H4 (cell line): Measurements from ENCODE around the gene PKD1L1. TPM values are rescaled to one million over a fixed set of nuclear protein-coding genes. Genes with fewer than 3 reads are reported as not detected.
A peak's percentile ranks its signal among the peaks of the same experiment; 100 is the strongest.
"Not testable (repeated sequence)": the region's sequence is repeated elsewhere in the genome, so short reads cannot be mapped to it uniquely, and the experiment has no call there.

Experiments
- DNase-seq: peaks from one replicate; pipeline ENCODE4 v3.0.0-alpha.2; 2015; ENCODE audit warnings: low spot score
- total RNA-seq: library from RNA; depleted of rRNA; stranded (reverse); fragments of >200 nt; shearing (Covaris generic); gene quantifications from 2 replicates; pipeline ENCODE4 v1.2.3, GENCODE V29; 2014

The PKD1L1 gene
- total RNA-seq, 1 experiment from 2014 or later = 0.02 TPM

GRCh38 chr7:47818796-47819606, 129.3 kb downstream of the PKD1L1 start:
- peak; percentile 92 for DNase-seq

- DNase-seq = no peak
Measured at GRCh38 chr7:47817917-47818316, 130.3 kb downstream of the PKD1L1 start.

GRCh38 chr7:47816647-47817046, 131.6 kb downstream of the PKD1L1 start:
- DNase-seq = no peak

DNA sequence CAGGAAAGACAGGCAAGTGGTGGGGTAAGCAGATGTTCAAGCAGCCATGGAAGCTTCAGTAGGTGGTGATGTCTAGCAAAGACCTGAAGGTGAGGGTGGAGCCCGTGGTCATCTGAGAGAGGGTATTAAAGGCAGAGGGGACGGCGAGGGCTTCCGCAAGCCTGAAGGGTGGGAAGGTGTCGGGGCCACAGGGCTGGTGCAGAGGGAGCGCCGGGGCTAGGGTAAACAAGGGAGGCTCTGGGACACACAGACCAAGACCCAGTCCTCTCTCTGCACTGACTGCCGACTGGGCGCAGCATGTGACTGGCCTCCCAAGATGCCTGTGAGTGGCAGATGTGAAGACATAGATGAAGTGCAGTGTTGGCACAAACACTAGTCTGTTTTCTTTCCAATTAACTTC, 132.4 kb downstream of the PKD1L1 start:
- DNase-seq = no peak

GRCh38 chr7:47814905-47815613, 133.2 kb downstream of the PKD1L1 start:
- no peak for DNase-seq

DNA sequence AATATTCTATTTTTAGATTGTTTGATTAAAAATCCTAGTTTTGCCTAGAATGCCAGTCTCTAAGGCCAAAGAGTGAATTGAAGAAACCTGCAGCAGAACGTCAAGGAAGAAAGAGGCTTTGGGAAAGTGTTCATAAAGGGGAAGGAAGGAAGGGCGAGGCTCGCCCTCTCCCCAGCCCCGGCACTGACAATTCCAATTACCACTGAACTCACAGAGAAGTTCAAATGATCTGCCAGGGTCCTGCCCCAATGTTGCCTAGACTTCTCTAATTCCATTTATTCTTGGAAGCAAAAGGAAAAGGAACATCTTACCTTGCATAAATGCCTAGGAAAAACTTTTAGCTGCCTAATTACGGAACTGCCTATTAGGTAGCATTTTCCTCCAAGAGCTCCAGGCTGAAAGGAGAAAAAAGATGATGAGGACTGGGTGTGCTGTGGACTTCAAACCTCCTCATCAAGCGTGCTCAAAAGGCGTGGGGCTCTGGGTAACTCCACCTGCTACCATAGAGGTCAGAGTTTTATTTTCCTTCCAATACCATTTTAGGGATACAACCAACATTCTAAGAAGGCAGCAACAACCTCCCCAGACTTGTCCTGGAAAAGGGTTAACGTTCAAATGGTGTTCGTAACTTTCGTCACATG, 134.5 kb downstream of the PKD1L1 start:
- no peak for DNase-seq

DNA sequence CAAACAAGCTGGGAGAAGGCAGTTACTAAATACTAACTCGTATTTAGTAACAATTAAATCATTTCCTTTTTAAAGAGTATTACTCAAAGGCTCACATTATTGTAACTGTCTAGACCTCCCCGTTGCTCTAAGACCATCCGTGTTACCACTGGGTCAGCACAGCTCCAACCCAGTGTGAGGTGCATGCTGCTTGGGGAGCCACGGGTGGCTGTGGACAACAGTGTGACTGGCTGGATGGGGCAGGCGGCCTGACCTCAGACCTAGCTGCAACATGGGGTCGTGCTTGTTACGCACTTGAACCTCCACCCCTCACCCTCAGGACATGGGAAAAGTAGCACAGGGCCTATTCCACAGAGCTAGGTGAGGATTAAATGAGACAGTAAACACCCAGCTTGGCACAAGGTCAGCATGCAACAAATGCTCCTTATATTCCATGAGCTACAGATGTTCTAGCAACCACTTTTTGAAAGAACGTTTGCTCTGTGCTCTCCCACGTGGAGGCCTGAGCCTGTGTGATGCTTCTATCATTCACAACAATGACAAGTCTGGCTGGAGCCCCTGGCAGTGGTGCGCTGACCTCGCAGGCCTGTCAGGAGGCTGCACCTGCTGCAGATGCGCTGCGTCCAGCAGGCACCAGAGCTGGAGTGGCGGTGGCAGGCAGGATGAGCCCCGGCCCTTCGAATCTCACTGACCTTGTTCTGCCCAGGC, 135.7 kb downstream of the PKD1L1 start:
- DNase-seq = no peak

- DNase-seq = no peak
Measured at GRCh38 chr7:47811632-47812380, 136.5 kb downstream of the PKD1L1 start.

DNA sequence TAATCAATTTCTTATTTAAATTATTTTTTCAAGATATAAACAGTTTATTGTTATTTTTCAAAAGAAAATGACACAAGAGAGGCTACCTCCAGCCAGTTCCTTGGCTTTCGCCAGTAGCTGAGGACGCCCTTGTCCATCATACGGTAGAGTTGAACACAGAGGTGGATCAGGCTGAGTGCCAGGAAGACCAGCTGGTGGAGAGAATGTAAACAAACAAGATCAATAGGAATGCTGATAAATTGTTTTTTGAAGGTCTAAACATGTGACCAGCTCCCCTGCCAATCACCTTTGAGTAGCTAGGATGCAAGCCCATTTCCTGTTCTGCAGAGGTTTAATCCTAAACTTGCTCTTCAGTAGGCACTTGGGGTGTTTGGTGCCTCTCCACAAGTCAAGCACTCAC, 138.9 kb downstream of the PKD1L1 start:
- DNase-seq = no peak

DNA sequence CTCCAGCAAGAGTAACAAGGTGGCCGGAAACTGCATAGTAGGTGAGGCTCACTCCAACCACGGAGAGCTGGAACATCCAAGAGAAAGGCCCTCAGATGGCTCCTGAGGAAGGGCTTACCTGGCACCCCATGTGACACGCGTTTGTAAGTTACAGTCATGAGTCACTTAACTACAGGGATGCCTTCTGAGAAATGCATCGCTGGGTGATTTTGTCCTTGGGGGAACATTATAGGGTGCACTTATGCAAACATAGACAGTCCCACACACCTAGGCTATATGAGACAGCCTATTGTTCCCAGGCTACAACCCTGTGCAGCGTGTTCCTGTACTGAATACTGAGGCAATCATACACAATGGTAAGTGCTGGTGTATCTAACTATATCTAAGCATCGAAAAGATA, 139.9 kb downstream of the PKD1L1 start:
- DNase-seq = peak; percentile 12

GRCh38 chr7:47807756-47808155, 140.5 kb downstream of the PKD1L1 start:
- peak; percentile 25 for DNase-seq

DNA sequence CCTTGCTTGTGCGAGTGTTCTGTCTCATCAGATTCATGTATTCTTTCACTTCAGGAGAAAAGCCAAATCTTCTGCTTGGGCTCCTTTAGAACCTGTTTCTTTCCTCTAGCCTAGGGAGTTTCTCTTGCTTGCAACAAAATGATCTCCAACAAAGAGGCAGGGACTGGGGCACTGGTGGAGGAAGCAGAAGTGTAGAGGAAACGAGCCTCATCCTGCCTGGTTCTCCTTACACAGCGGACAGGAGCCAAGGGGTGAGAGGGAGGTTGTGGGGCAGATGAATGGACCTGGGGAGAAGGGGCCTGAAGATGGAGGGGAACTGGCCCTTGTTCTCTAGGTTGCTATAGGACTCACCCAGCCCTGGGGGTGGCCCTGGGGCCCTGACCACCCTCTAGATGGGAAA, 141.1 kb downstream of the PKD1L1 start:
- DNase-seq = no peak

GRCh38 chr7:47806701-47807103, 141.6 kb downstream of the PKD1L1 start:
- no peak for DNase-seq

DNA sequence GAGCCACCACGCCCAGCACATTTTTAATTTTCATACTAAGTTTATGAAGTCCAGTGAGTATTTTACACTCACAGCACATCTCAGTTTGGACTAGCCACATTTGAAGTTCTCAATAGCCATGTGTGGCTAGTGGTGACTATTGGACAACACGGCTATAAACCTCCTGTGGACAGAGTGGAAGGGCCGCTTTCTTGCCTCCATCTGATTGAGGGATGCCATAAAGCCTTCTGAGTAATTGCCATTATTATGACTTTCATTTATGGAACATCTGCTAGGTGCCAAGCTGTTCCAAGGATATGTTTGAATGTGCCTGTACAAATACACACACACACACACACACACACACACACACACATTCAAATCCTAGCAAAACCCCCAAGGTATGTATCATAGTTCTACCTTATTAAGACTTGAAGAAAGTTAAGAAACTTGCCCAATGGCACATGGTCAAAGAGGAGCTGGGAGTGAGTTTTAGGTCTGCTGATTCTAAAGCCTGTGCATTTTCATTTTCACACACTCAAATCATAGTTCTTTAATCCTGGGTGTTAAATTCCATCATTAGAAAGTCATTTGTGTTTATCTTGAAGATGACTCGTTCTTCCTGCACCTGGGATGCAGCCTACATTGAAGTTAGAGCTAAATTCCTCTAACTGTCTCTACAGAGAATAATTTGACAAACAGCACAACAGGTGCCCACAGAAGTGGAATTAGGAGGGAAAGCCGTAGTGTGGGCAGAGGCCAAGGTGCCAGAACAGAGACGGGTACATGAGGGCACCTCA, 143.3 kb downstream of the PKD1L1 start:
- DNase-seq = no peak

DNA sequence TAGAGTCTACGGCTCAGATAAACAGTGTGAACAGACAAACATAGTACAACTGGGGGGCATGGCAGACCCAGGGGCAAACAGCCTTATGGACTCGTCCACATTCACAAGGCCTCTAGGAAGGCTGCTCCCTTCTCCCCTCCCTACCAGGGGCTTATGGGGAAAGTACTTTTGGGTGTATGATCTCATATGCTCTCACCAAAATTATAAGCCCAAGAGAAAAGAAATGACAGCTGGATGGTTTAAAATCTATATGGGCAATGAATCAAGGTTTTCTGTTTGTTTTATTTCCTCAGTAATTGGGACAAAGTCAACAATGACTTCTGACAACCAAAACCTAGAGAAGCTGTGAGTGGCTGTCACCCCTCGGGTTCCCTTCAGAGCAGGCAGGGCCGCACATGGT, 144.4 kb downstream of the PKD1L1 start:
- no peak for DNase-seq

GRCh38 chr7:47803025-47803424, 145.2 kb downstream of the PKD1L1 start:
- DNase-seq = no peak

- DNase-seq = no peak
Measured at GRCh38 chr7:47801423-47801822, 146.8 kb downstream of the PKD1L1 start.

DNA sequence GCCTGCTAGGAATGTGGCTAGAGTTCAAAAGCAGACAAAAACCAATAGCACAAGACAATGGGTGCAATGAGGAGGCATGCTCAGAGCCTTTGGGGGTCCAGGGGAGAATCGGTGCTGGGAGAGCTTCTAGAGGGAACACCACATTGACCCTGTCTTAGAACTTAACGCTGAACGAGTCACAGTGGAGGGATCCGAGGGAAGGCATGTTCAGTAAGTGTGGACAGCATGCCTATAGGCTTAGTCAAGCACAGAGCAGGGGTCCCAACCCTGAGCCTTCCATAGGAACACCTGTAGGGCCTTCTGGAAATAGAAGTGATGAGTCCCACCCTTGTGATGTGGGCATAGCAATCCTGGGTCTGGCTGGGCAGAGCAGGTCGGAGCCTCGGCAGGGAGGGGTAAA, 148.7 kb downstream of the PKD1L1 start:
- no peak for DNase-seq

- DNase-seq = peak; percentile 32
Measured at GRCh38 chr7:47796347-47796746, 151.9 kb downstream of the PKD1L1 start.

GRCh38 chr7:47795631-47796030, 152.6 kb downstream of the PKD1L1 start:
- peak; percentile 64 for DNase-seq

- not testable (repeated sequence) for DNase-seq
Measured at GRCh38 chr7:47795126-47795525, 153.1 kb downstream of the PKD1L1 start.
